Psoas muscle (tissue), 8 donors: ENCODE measurements around the gene ATP10B. TPM values are rescaled to one million over a fixed set of nuclear protein-coding genes. Genes with fewer than 3 reads are reported as not detected.

ENCODE experiments used
- ATAC-seq, 4 donors: fragments of 200-7000 bp; cut with Tn5 transposase; one replicate each; pipeline ENCODE4 v1.9.1; 2020; ENCODE audit warnings: moderate library complexity in 3 of 4, mild to moderate bottlenecking in 2 of 4
- DNase-seq, 2 donors: peaks; one replicate each; pipeline ENCODE4 v3.0.0-alpha.2; 2020
- H3K27ac ChIP-seq: fragments of 200-600 bp; one replicate; pipeline ENCODE4 v1.8.0; 2022
- H3K27me3 ChIP-seq, 3 donors: fragments of 200-600 bp in 1 of 3; one replicate each; pipeline versions ENCODE4 v1.6.1 to v1.8.0; 2013 to 2022; ENCODE audit warnings: low read length in 2 of 3, mild to moderate bottlenecking in 2 of 3, moderate library complexity in 1 of 3; ENCODE audit not compliant: insufficient read depth in 3 of 3
- H3K36me3 ChIP-seq, 2 donors: fragments of 200-600 bp in 1 of 2; one replicate each; pipeline versions ENCODE4 v1.6.1 to v1.8.0; 2013 to 2022; ENCODE audit warnings: low read depth in 1 of 2, mild to moderate bottlenecking in 1 of 2, moderate library complexity in 1 of 2; ENCODE audit not compliant: insufficient read depth in 1 of 2
- H3K4me1 ChIP-seq: fragments of 200-600 bp; one replicate; pipeline ENCODE4 v1.8.0; 2022
- H3K4me3 ChIP-seq: fragments of 200-600 bp; one replicate; pipeline ENCODE4 v1.8.0; 2022; ENCODE audit warnings: mild to moderate bottlenecking
- H3K9me3 ChIP-seq: fragments of 200-600 bp; one replicate; pipeline ENCODE4 v1.8.0; 2022
- WGBS, 3 donors: extraction: QIAGEN DNeasy Blood & Tissue Kit; methylation state at CpG; one replicate each; pipeline versions ENCODE4 v1.1.6 to v1.1.7; 2013; 5-methylcytosine and 5-hydroxymethylcytosine counted together
- intact Hi-C, 2 donors: fragments of 100-400 bp; cut with DNase I; formaldehyde crosslinking; loops; one replicate each; pipeline versions ENCODE4 v1.11.0 to v1.14.2; 2022
- polyA plus RNA-seq, 3 donors: library from polyadenylated mRNA; stranded (reverse); fragments of 200-250 nt; gene quantifications; one replicate each; pipeline ENCODE4 v1.2.3, GENCODE V29; 2013
- total RNA-seq, 4 donors: library from RNA; stranded (reverse); fragmentation: NEBNext Ultra II Directional in 2 of 4; extraction: Animal tissue kit (Norgen Biotek cat#: 25700) in 2 of 4; gene quantifications; one replicate each; pipeline versions ENCODE4 v1.2.1 to v1.2.4, GENCODE V29; 2021 to 2023
- TF ChIP-seq, protein P1 (sequence below): fragments of 200-600 bp; IDR thresholded peaks from one replicate; pipeline ENCODE4 v1.8.0; 2022; ENCODE audit warnings: antibody characterized with exemption
- donor health status: healthy with polysubstance abuse.
- donor health status: DM: no; HTN: no; CAD: no; lungs with moderate emphysema.
- donor health status: Bipolar disorder and iron deficiency.
- donor health status: healthy.
- donor health status: DM: yes; HTN: yes; CAD: no.
- donor health status: DM: no; HTN: no; CAD: no.
- donor health status: DM: no; HTN: no; CAD: no.
- donor health status: DM: yes; HTN: yes; CAD: no.

Gene ATP10B
- total and polyA plus RNA-seq, 7 donors, result 0.01 to 0.04 TPM; not detected in 5

DNA sequence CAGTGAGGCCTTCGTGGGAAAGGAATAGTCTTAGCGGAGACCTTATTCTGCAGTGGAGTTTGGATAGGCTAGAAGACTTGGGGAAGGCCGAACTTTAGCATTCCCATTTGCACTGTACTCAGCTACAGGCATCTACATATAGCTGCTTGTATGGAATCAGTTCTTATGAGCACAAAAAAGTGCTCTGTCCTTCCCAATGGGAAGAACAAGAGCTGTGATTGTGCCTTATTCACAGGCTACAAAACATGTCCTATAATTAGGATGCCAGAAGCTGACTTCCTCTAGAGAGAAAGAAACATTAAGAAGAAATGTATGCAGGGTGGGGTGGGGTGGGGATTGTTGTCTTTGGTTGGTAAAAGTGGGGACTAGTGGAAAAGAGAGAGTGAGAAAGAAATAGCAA is 154.7 kb downstream of the ATP10B start:
- Histone ChIP-seq H3K27me3 (no peaks in the 10 kb centered on the region), H3K9me3 (no peaks in the 10 kb centered on the region), H3K4me3 (no peak overlapping the region), H3K4me1 (no peaks in the 10 kb centered on the region), H3K36me3 (no peaks in the 10 kb centered on the region), H3K27ac (no peak overlapping the region)
- no peak for DNase-seq
- ATAC-seq, result no peak
- intact Hi-C loops, result no loop called here
- 87 to 92% (median 88%) methylated on average over 3 of the region's 3 CpGs for WGBS, 3 donors
- TF ChIP-seq, protein P1, sequence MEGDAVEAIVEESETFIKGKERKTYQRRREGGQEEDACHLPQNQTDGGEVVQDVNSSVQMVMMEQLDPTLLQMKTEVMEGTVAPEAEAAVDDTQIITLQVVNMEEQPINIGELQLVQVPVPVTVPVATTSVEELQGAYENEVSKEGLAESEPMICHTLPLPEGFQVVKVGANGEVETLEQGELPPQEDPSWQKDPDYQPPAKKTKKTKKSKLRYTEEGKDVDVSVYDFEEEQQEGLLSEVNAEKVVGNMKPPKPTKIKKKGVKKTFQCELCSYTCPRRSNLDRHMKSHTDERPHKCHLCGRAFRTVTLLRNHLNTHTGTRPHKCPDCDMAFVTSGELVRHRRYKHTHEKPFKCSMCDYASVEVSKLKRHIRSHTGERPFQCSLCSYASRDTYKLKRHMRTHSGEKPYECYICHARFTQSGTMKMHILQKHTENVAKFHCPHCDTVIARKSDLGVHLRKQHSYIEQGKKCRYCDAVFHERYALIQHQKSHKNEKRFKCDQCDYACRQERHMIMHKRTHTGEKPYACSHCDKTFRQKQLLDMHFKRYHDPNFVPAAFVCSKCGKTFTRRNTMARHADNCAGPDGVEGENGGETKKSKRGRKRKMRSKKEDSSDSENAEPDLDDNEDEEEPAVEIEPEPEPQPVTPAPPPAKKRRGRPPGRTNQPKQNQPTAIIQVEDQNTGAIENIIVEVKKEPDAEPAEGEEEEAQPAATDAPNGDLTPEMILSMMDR, result no peak

DNA sequence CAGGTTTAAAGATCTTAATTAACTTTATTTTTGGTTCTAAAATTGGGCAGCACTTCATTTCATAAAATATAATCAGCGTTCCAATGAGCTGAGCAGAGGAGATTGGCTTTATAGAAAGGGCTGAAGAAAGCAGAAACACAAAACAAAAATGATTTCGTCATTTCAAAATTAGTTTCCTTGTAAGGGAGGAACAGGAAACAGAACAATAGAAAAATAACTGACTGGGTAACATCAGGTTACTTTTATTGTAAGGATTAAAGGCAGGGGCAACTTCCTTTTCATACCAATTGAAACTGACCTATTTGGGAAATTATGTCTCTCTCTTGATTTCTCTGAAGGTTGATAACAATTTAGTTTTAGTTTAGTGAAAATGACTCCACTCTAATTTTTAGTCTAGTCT is 157.1 kb downstream of the ATP10B start:
- Histone ChIP-seq H3K4me3 (no peak overlapping the region), H3K36me3 (no peaks in the 10 kb centered on the region), H3K9me3 (no peaks in the 10 kb centered on the region), H3K27me3 (no peaks in the 10 kb centered on the region), H3K4me1 (no peaks in the 10 kb centered on the region), H3K27ac (no peak overlapping the region)
- no peak for DNase-seq
- WGBS, 3 donors, result 63 to 76% (median 75%) methylated on average over 2 of the region's 2 CpGs
- ATAC-seq, result no peak
- intact Hi-C loops, result no loop called here
- TF ChIP-seq, protein P1, result no peak

DNA sequence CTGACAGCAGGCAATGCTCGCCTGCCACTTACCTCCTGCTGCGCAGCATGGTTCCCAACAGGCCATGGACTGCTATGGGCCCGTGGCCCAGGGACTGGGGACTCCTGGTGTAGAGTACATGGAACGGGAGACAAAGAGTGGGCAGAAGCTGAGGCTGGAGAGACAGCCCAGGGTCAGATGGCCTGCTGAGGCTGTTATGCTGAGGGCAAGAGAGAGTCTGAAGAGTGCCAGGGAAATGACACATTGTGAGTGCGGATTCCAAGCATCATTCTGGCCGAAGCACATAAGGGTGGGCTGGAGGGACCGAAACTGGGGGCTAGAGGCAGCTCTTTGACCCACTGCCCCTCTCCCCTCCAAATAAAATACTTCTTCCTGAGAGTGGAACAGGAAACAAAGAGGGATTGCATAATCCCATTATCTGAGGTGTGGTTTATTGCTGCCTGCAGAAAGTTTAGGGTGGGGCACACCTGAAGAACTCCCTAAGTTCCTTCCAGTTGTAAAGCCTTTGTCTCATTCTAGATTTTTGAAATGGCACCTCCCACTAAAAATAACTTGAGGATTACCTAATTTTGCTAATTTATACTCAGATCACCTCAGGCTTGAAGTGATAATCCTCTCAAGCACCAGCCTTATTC is 158.1 kb downstream of the ATP10B start:
- no peak overlapping the region for H3K4me3 ChIP-seq
- no peaks in the 10 kb centered on the region for H3K36me3 ChIP-seq
- ATAC-seq (no peak), DNase-seq (no peak)
- intact Hi-C loops, result no loop called here
- H3K27me3 ChIP-seq, result no peaks in the 10 kb centered on the region
- H3K4me1 ChIP-seq, result no peaks in the 10 kb centered on the region
- TF ChIP-seq, protein P1, result no peak
- H3K9me3 ChIP-seq, result no peaks in the 10 kb centered on the region
- no peak overlapping the region for H3K27ac ChIP-seq
- 61 to 66% (median 65%) methylated on average over 7 of the region's 7 CpGs for WGBS, 3 donors

DNA sequence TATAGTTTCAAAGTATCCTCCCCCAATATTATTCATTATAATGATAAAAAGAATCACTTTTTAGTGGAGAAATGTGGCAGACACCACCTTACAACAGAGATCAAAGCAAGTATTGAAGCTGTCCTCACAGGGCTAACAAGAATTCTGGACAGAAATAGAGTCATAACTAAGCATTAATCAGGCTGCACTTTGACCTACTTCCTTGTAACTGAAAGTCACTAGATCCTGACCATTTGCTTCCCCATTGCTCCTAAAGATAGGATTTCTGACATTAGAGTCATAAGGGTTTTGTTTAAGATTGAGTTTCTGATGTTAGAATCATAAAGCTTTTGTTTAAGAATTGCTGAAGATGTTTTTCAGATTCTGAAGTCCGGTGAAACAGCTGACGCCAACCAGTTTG is 159.7 kb downstream of the ATP10B start:
- no peak for DNase-seq
- Histone ChIP-seq H3K36me3 (no peaks in the 10 kb centered on the region), H3K9me3 (no peaks in the 10 kb centered on the region), H3K27ac (no peak overlapping the region), H3K4me3 (no peak overlapping the region), H3K27me3 (no peaks in the 10 kb centered on the region), H3K4me1 (no peaks in the 10 kb centered on the region)
- no peak for ATAC-seq
- TF ChIP-seq, protein P1, result no peak
- WGBS, 3 donors, result 77 to 84% (median 82%) methylated on average over 2 of the region's 2 CpGs
- intact Hi-C loops, result no loop called here

DNA sequence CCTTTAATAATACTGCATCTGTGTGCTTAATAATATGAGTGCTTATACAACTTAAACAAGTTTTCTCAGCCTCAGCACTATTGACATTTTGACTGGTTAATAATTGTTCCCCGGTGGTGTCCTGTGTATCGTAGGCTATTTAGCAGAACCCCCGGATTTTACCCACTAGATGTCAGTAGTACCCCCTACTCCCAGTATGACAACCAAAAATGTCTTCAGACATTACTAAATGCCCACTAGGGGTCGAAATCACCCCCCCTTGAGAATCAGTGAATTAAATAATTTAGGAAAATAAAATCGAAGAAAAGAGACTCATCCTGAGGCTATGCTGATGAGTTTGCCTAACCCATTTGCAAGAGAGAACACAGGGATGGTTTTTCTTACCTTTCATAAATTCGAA is 166.3 kb downstream of the ATP10B start:
- Histone ChIP-seq H3K27ac (no peak overlapping the region), H3K36me3 (no peaks in the 10 kb centered on the region), H3K4me3 (no peak overlapping the region), H3K9me3 (no peaks in the 10 kb centered on the region), H3K4me1 (no peaks in the 10 kb centered on the region), H3K27me3 (no peaks in the 10 kb centered on the region)
- intact Hi-C loops, result no loop called here
- WGBS, 3 donors, result 40 to 45% (median 45%) methylated on average over 6 of the region's 6 CpGs
- TF ChIP-seq, protein P1, result no peak
- DNase-seq (no peak), ATAC-seq (no peak)
